Calu3 (cell line): ENCODE measurements around the gene C2orf80. TPM values are rescaled to one million over a fixed set of nuclear protein-coding genes. Genes with fewer than 3 reads are reported as not detected.

Experiments
- BruUV-seq: library from RNA; stranded (reverse); fragments of 400-500 nt; replicated peaks from 2 replicates; lab custom pipeline; 2021; lab: Mats Ljungman, UMichigan
- CTCF ChIA-PET: fragments of 300-600 bp; sonication (Branson Sonifier 250); formaldehyde crosslinking; loops from one replicate; lab custom pipeline; 2022; ENCODE audit warnings: antibody characterized with exemption; lab: Charles Lee
- DNase-seq: peaks from one replicate; pipeline ENCODE4 v3.0.0; 2022
- H3K27ac Mint-ChIP-seq: one replicate; pipeline ENCODE4 v1.8.0; 2022; ENCODE audit warnings: mixed read lengths; ENCODE audit not compliant: unreplicated experiment
- H3K27me3 Mint-ChIP-seq: one replicate; pipeline ENCODE4 v1.8.0; 2022; ENCODE audit warnings: mixed read lengths; ENCODE audit not compliant: unreplicated experiment
- H3K36me3 Mint-ChIP-seq: one replicate; pipeline ENCODE4 v1.8.0; 2022; ENCODE audit warnings: mild to moderate bottlenecking, moderate library complexity, mixed read lengths; ENCODE audit not compliant: insufficient read depth, unreplicated experiment
- H3K4me1 Mint-ChIP-seq: one replicate; pipeline ENCODE4 v1.8.0; 2022; ENCODE audit warnings: mild to moderate bottlenecking, low read depth, mixed read lengths; ENCODE audit not compliant: unreplicated experiment
- H3K4me3 Mint-ChIP-seq: one replicate; pipeline ENCODE4 v1.8.0; 2022; ENCODE audit warnings: mild to moderate bottlenecking, low read depth, moderate library complexity, mixed read lengths; ENCODE audit not compliant: unreplicated experiment
- H3K9me3 Mint-ChIP-seq: one replicate; pipeline ENCODE4 v1.8.0; 2022; ENCODE audit warnings: low read depth, mixed read lengths; ENCODE audit not compliant: unreplicated experiment
- intact Hi-C: fragments of 100-400 bp; cut with micrococcal nuclease; formaldehyde crosslinking; loops from one replicate; pipeline ENCODE4 v1.10.0; 2022; ENCODE audit not compliant: unreplicated experiment
- total RNA-seq: library from RNA; stranded (reverse); gene quantifications from 2 replicates; pipeline ENCODE4 v1.2.3, GENCODE V29; 2022
- TF ChIP-seq, protein P1 (sequence below): fragments of 200-600 bp; IDR thresholded peaks from one replicate; pipeline ENCODE4 v1.8.0; 2022; ENCODE audit warnings: antibody characterized with exemption; ENCODE audit not compliant: unreplicated experiment

C2orf80 gene
- total RNA-seq, 1 experiment from 2014 or later, result not detected

DNA sequence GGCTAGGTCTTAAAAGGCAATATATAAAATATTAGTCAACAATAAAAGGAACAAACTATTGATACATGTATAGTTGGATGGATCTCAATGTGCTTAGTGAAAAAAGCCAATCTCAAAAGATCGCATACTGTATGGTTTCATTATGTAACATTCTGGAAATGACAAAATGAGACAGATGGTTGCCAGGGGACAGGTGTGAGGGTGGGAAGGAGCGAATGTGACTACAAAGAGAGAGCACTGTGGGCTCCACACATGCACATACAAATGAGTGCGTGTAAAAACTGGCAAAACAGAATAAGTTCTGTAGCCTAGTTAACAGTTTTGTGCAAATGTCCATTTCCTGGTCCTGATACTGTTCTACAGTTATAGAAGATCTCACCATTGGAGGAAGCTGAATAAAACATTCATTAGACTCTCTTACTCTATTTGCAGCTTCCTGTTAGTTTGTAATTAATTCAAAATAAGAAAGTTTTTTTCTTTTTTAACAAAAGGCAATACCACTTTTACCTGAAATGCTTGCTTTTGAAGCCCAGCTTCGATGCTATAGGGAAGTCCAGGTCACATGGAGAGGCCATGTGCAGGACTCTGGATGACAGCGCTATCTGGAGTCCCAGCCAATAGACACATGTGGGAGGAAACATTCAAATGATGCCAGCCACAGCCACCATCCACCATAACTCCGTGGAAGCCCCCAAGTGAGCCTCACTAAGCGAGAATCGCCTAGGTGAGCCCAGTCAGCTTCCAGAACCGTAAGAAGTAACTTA lies 21.0 kb upstream of the C2orf80 start:
- CTCF ChIA-PET, result no interaction called here
- H3K4me1 Mint-ChIP-seq, result peaks cover 18% of the 10 kb centered on the region
- TF ChIP-seq, protein P1, sequence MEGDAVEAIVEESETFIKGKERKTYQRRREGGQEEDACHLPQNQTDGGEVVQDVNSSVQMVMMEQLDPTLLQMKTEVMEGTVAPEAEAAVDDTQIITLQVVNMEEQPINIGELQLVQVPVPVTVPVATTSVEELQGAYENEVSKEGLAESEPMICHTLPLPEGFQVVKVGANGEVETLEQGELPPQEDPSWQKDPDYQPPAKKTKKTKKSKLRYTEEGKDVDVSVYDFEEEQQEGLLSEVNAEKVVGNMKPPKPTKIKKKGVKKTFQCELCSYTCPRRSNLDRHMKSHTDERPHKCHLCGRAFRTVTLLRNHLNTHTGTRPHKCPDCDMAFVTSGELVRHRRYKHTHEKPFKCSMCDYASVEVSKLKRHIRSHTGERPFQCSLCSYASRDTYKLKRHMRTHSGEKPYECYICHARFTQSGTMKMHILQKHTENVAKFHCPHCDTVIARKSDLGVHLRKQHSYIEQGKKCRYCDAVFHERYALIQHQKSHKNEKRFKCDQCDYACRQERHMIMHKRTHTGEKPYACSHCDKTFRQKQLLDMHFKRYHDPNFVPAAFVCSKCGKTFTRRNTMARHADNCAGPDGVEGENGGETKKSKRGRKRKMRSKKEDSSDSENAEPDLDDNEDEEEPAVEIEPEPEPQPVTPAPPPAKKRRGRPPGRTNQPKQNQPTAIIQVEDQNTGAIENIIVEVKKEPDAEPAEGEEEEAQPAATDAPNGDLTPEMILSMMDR, result no peak
- no peak for DNase-seq
- H3K9me3 Mint-ChIP-seq, result no peaks in the 10 kb centered on the region
- no peaks in the 10 kb centered on the region for H3K27me3 Mint-ChIP-seq
- H3K27ac Mint-ChIP-seq, result no peak overlapping the region
- BruUV-seq, result no TSS peak
- no peaks in the 10 kb centered on the region for H3K36me3 Mint-ChIP-seq
- no peak overlapping the region for H3K4me3 Mint-ChIP-seq
- intact Hi-C loops, result no loop called here

GRCh38 chr2:208208335-208209085 lies 18.7 kb upstream of the C2orf80 start:
- H3K9me3 Mint-ChIP-seq, result no peaks in the 10 kb centered on the region
- CTCF ChIA-PET, result no interaction called here
- no peak overlapping the region for H3K4me3 Mint-ChIP-seq
- TF ChIP-seq, protein P1, result no peak
- no peaks in the 10 kb centered on the region for H3K27me3 Mint-ChIP-seq
- H3K4me1 Mint-ChIP-seq, result peaks cover 6% of the 10 kb centered on the region
- H3K36me3 Mint-ChIP-seq, result no peaks in the 10 kb centered on the region
- H3K27ac Mint-ChIP-seq, result no peak overlapping the region
- DNase-seq, result no peak
- intact Hi-C loops, result no loop called here
- BruUV-seq, result no TSS peak

- BruUV-seq, result no TSS peak
- Mint-ChIP-seq H3K36me3 (no peaks in the 10 kb centered on the region), H3K9me3 (no peaks in the 10 kb centered on the region), H3K4me1 (no peaks in the 10 kb centered on the region), H3K27me3 (no peaks in the 10 kb centered on the region), H3K4me3 (no peak overlapping the region), H3K27ac (no peak overlapping the region)
- TF ChIP-seq, protein P1, result no peak
- CTCF ChIA-PET, result no interaction called here
- DNase-seq, result no peak
- intact Hi-C loops, result no loop called here
Measured at GRCh38 chr2:208207769-208208168, 17.9 kb upstream of the C2orf80 start.

- H3K4me3 Mint-ChIP-seq, result no peak overlapping the region
- no peak overlapping the region for H3K27ac Mint-ChIP-seq
- no peaks in the 10 kb centered on the region for H3K4me1 Mint-ChIP-seq
- TF ChIP-seq, protein P1, result no peak
- no TSS peak for BruUV-seq
- DNase-seq, result no peak
- H3K36me3 Mint-ChIP-seq, result no peaks in the 10 kb centered on the region
- H3K27me3 Mint-ChIP-seq, result no peaks in the 10 kb centered on the region
- intact Hi-C loops, result no loop called here
- CTCF ChIA-PET, result no interaction called here
- no peaks in the 10 kb centered on the region for H3K9me3 Mint-ChIP-seq
Measured at GRCh38 chr2:208204166-208204565, 14.3 kb upstream of the C2orf80 start.
